Activated T-helper 1 cell treated with anti-CD3 and anti-CD28 coated beads, Interleukin-12 subunit alpha, Interleukin-12 subunit beta, Interleukin-2, Interleukin-4 antibody, amounts not matched to agents 30 ng/mL and 10 ng/mL and 1 ng/mL, durations not matched to agents 14 hours and 24 hours and 36 hours (primary cell): ENCODE results near the gene MRPL16. TPM values are rescaled to one million over a fixed set of nuclear protein-coding genes. Genes with fewer than 3 reads are reported as not detected.
"Not testable (repeated sequence)": the region's sequence is repeated elsewhere in the genome, so short reads cannot be mapped to it uniquely, and the experiment has no call there.

Experiments used
- DNase-seq: peaks from one replicate; pipeline ENCODE4 v3.0.0; 2021; ENCODE audit warnings: low spot score
- H3K27ac Mint-ChIP-seq: one replicate; pipeline ENCODE4 v1.8.0; 2021; ENCODE audit warnings: mild to moderate bottlenecking, mixed read lengths
- H3K27me3 Mint-ChIP-seq: one replicate; pipeline ENCODE4 v1.8.0; 2022; ENCODE audit warnings: mild to moderate bottlenecking, moderate library complexity, mixed read lengths; ENCODE audit not compliant: insufficient read depth
- H3K36me3 Mint-ChIP-seq: one replicate; pipeline ENCODE4 v1.8.0; 2021; ENCODE audit warnings: low read depth, mixed read lengths
- H3K4me1 Mint-ChIP-seq: one replicate; pipeline ENCODE4 v1.8.0; 2021; ENCODE audit warnings: low read depth, mixed read lengths
- H3K4me3 Mint-ChIP-seq: one replicate; pipeline ENCODE4 v1.8.0; 2021; ENCODE audit warnings: mild to moderate bottlenecking, moderate library complexity, mixed read lengths
- H3K9me3 Mint-ChIP-seq: one replicate; pipeline ENCODE4 v1.8.0; 2021; ENCODE audit warnings: mixed read lengths
- intact Hi-C: fragments of 100-400 bp; cut with micrococcal nuclease; formaldehyde crosslinking; loops from one replicate; pipeline ENCODE4 v1.15.1; 2024
- total RNA-seq: library from RNA; stranded (reverse); gene quantifications from 2 replicates; pipeline ENCODE4 v1.2.3, GENCODE V29; 2022

MRPL16 gene
- total RNA-seq, 1 donor from 2014 or later, result 88.3 TPM

- no peaks in the 10 kb centered on the region for H3K36me3 Mint-ChIP-seq
- no peak overlapping the region for H3K4me3 Mint-ChIP-seq
- no peak overlapping the region for H3K27ac Mint-ChIP-seq
- DNase-seq, result no peak
- H3K27me3 Mint-ChIP-seq, result peaks cover 4% of the 10 kb centered on the region
- H3K4me1 Mint-ChIP-seq, result no peaks in the 10 kb centered on the region
- no peaks in the 10 kb centered on the region for H3K9me3 Mint-ChIP-seq
- intact Hi-C loops, result no loop called here
These were observed 30.9 kb upstream of the MRPL16 start for GRCh38 chr11:59841514-59841913.

- intact Hi-C loops, result no loop called here
- H3K27ac Mint-ChIP-seq, result no peak overlapping the region
- no peak overlapping the region for H3K4me3 Mint-ChIP-seq
- H3K36me3 Mint-ChIP-seq, result no peaks in the 10 kb centered on the region
- no peaks in the 10 kb centered on the region for H3K9me3 Mint-ChIP-seq
- DNase-seq, result no peak
- H3K4me1 Mint-ChIP-seq, result no peaks in the 10 kb centered on the region
- peaks cover 4% of the 10 kb centered on the region for H3K27me3 Mint-ChIP-seq
These were observed 29.0 kb upstream of the MRPL16 start for GRCh38 chr11:59839615-59840014.

DNA sequence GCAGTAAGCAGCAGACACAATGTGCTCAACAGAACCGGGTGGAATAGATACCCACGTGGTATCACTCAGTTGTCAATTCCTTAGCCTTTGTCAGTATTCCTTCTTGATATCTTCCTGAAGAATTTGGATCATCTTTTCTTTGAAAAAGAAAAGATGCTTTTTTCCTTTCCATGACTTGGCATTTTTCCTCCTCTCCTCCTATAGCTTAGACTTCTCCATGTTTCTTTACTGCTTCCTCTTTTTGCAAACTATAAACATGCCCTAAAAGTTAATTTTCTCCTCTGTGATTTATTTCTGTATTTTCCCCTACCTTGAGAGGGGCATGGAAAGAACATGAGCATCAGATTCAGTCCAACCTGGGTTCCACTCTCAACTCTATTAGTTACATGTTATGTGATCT lies 23.0 kb upstream of the MRPL16 start:
- Mint-ChIP-seq H3K36me3 (no peaks in the 10 kb centered on the region), H3K27ac (no peak overlapping the region), H3K9me3 (no peaks in the 10 kb centered on the region), H3K4me3 (no peak overlapping the region), H3K27me3 (peaks cover 4% of the 10 kb centered on the region), H3K4me1 (peaks cover 6% of the 10 kb centered on the region)
- intact Hi-C loops, result no loop called here
- no peak for DNase-seq

GRCh38 chr11:59829358-59829757 lies 18.8 kb upstream of the MRPL16 start:
- no peak for DNase-seq
- intact Hi-C loops, result no loop called here
- peaks cover 6% of the 10 kb centered on the region for H3K4me1 Mint-ChIP-seq
- no peak overlapping the region for H3K27ac Mint-ChIP-seq
- no peaks in the 10 kb centered on the region for H3K36me3 Mint-ChIP-seq
- no peaks in the 10 kb centered on the region for H3K9me3 Mint-ChIP-seq
- H3K4me3 Mint-ChIP-seq, result no peak overlapping the region
- H3K27me3 Mint-ChIP-seq, result peaks cover 3% of the 10 kb centered on the region

GRCh38 chr11:59822989-59823566 lies 12.5 kb upstream of the MRPL16 start:
- H3K27ac Mint-ChIP-seq, result no peak overlapping the region
- DNase-seq, result no peak
- H3K4me1 Mint-ChIP-seq, result peaks cover 9% of the 10 kb centered on the region
- no peak overlapping the region for H3K4me3 Mint-ChIP-seq
- peaks cover 8% of the 10 kb centered on the region for H3K27me3 Mint-ChIP-seq
- H3K36me3 Mint-ChIP-seq, result no peaks in the 10 kb centered on the region
- no peaks in the 10 kb centered on the region for H3K9me3 Mint-ChIP-seq
- intact Hi-C loops, result loop anchor here (1.0 kb wide), 5 partner anchors 96 to 442 kb away; no protein-coding TSS in a partner anchor

DNA sequence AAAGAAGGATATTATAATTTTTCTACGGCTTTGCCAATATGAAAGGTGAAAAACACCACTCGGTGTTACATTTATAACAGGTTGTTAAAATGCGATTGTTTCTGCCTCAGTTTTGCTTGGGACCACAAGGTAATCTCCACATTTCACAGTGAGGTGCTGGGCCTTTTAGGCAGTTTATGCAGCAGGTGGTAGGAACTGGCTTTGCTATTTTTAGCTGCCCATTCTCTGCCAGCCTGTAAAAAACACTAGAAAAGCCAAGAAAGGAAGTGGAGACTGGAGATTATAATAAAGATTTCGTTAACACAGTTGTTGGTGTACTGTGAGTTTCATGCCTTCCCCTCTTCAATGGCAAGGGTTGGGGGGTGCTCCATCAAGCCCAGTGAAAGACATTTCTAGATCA lies 8.0 kb upstream of the MRPL16 start:
- no peak overlapping the region for H3K27ac Mint-ChIP-seq
- intact Hi-C loops, result no loop called here

DNA sequence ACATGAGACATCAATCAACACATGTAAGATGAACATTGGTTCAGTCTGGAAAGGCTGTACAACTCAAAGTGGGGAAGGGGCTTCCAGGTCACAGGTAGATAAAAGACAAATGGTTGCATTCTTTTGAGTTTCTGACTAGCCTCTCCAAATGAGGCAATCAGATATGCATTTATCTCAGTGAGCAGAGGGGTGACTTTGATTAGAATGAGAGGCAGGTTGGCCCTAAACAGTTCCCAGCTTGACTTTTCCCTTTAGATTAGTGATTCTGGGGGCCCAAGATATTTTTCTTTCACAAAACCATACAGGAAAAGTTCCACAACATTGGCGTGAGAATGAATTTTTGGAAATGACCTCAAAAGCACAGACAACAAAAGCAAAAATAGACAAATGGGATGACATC lies 5.9 kb upstream of the MRPL16 start:
- H3K27ac Mint-ChIP-seq, intact Hi-C loops, DNase-seq, H3K4me3 Mint-ChIP-seq, H3K9me3 Mint-ChIP-seq, H3K27me3 Mint-ChIP-seq, H3K36me3 Mint-ChIP-seq: not testable (repeated sequence)
- H3K4me1 Mint-ChIP-seq, result peaks cover 20% of the 10 kb centered on the region

More for the DNA sequence above, 8.0 kb upstream of the MRPL16 start:
- no peak overlapping the region for H3K4me3 Mint-ChIP-seq
- H3K9me3 Mint-ChIP-seq, result no peaks in the 10 kb centered on the region
- DNase-seq, result no peak
- H3K27me3 Mint-ChIP-seq, result peaks cover 5% of the 10 kb centered on the region
- peaks cover 2% of the 10 kb centered on the region for H3K36me3 Mint-ChIP-seq
- peaks cover 19% of the 10 kb centered on the region for H3K4me1 Mint-ChIP-seq

GRCh38 chr11:59815754-59816153 lies 5.2 kb upstream of the MRPL16 start:
- intact Hi-C loops, result no loop called here
- Mint-ChIP-seq H3K4me1 (peaks cover 27% of the 10 kb centered on the region), H3K27ac (no peak overlapping the region), H3K4me3 (no peak overlapping the region), H3K9me3 (peaks cover 6% of the 10 kb centered on the region), H3K27me3 (peaks cover 5% of the 10 kb centered on the region), H3K36me3 (peaks cover 7% of the 10 kb centered on the region)
- no peak for DNase-seq

DNA sequence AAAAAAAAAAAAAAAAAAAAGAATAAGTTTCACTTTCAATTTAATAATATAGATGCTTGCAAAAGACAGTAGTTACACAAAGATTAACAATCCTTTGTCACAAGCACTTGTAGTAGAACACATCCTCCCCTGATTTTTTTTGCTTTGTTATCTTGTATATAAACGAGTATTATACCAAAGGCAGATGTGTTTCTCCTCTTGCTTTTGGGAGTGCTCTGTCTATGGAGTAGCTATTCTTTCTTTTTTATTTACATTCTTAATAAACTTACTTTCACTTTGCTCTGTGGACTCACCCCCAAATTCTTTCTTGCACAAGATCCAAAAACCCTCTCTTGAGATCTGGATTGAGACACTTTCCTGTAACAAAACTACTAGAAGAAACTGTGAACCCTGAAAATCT lies 3.4 kb upstream of the MRPL16 start:
- no peak overlapping the region for H3K27ac Mint-ChIP-seq
- H3K4me1 Mint-ChIP-seq, result peaks cover 27% of the 10 kb centered on the region
- peaks cover 6% of the 10 kb centered on the region for H3K9me3 Mint-ChIP-seq
- no peaks in the 10 kb centered on the region for H3K27me3 Mint-ChIP-seq
- DNase-seq, result no peak
- intact Hi-C loops, result no loop called here
- H3K4me3 Mint-ChIP-seq, result no peak overlapping the region
- peaks cover 7% of the 10 kb centered on the region for H3K36me3 Mint-ChIP-seq

DNA sequence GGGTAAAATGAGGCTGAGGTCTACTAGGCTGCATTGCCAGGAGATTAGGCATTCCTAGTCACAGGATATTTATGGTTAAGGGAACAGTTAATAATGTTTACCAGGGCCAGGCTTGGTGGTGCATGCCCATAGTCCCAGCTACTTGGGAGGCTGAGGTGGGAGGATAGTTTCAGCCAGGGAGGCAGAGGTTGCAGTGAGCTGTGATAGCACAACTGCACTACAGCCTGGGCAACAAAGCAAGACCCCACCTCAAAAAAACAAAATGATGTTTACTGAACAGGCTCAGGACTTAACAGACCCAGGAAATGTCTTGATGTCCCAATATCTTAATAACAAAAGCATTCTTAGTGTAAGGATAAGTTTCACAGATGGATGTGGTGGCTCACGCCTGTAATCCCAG lies 2.8 kb upstream of the MRPL16 start:
- no peak for DNase-seq
- Mint-ChIP-seq H3K9me3 (peaks cover 6% of the 10 kb centered on the region), H3K27me3 (no peaks in the 10 kb centered on the region), H3K27ac (no peak overlapping the region), H3K4me1 (peaks cover 26% of the 10 kb centered on the region), H3K36me3 (peaks cover 11% of the 10 kb centered on the region), H3K4me3 (no peak overlapping the region)
- intact Hi-C loops, result no loop called here

DNA sequence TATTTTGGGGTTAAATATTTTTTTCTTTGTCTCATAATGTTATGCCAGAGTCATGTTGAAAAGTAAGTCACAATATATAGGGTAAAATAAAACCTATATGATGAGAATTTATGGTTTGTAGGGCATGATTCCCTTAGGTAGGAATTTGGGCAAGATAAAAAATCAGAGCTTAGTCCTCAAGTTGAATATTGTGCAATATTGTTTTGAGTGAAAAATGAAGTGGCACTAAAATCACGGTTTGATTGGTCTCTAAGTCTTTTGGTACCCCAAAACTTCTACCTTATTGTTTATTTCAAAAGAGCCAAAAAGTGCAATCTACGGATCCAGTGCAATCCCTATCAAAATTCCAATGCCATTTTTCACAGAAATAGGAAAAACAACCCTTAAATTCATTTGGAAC lies 1.6 kb upstream of the MRPL16 start:
- intact Hi-C loops, result no loop called here
- Mint-ChIP-seq H3K4me1 (peaks cover 25% of the 10 kb centered on the region), H3K9me3 (peaks cover 6% of the 10 kb centered on the region), H3K4me3 (no peak overlapping the region), H3K36me3 (peaks cover 13% of the 10 kb centered on the region), H3K27ac (no peak overlapping the region), H3K27me3 (no peaks in the 10 kb centered on the region)
- no peak for DNase-seq

GRCh38 chr11:59810911-59811259 lies 307 bp upstream of the MRPL16 start:
- peak overlapping the region; percentile 91 for H3K27ac Mint-ChIP-seq
- H3K4me1 Mint-ChIP-seq, result peaks cover 28% of the 10 kb centered on the region
- peaks cover 22% of the 10 kb centered on the region for H3K36me3 Mint-ChIP-seq
- DNase-seq, result no peak
- peak overlapping the region; percentile 96 for H3K4me3 Mint-ChIP-seq
- intact Hi-C loops, result loop anchor here (1.0 to 2.0 kb wide), 8 partner anchors 9 to 640 kb away; partner anchors contain the start of genes PATL1 and STX3
- no peaks in the 10 kb centered on the region for H3K27me3 Mint-ChIP-seq
- peaks cover 6% of the 10 kb centered on the region for H3K9me3 Mint-ChIP-seq

DNA sequence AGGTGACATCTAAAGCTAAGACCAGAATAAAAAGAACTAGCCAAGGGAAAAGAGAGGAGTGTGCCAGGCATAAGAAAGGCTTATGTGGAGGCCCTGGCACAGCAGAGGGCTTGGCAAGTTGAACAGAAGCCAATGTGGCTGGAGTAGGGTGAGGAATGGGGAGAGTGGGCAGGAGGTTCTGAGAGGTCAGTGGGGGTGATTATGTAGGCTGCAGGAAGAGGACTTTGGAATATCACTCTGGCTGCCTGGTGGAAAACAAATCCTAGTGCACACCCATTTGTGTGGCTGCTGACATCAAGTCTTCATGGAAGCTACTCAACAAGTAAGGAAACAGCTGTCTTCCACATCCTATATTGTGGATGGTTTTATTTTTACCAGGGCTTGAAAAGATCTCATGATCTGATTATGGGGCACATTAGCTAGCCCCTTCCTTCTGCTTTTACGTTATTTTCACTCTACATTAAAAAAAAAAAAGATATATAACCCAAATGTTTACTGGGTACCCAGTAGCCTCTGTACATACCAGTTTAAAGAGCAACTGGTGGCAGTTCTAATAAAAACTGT lies 3.4 kb downstream of the MRPL16 start:
- DNase-seq, result no peak
- Mint-ChIP-seq H3K27me3 (no peaks in the 10 kb centered on the region), H3K4me1 (peaks cover 30% of the 10 kb centered on the region), H3K36me3 (peaks cover 25% of the 10 kb centered on the region), H3K9me3 (peaks cover 6% of the 10 kb centered on the region), H3K4me3 (no peak overlapping the region), H3K27ac (no peak overlapping the region)
- intact Hi-C loops, result no loop called here

DNA sequence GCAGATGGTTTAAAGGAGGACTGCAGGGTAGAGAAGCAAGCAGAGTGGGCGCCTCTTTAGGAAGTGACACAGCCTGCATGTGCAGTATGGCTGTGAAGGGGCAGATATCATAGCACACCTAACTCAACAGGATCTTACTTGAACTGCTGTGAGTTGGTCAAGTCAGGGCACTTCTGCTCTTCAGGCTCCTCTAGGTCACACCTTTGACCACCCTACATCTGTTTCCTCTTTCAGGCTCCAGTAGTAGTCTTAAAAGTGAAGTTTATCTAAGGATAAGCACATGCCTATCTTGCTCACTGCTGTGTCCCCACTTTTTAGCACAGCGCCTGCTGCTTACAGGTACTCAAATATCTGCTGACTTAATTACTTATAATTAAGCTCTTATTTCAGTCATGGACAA lies 6.5 kb downstream of the MRPL16 start:
- no peak overlapping the region for H3K27ac Mint-ChIP-seq
- H3K36me3 Mint-ChIP-seq, result peaks cover 24% of the 10 kb centered on the region
- no peaks in the 10 kb centered on the region for H3K27me3 Mint-ChIP-seq
- H3K4me1 Mint-ChIP-seq, result peaks cover 30% of the 10 kb centered on the region
- intact Hi-C loops, result no loop called here
- DNase-seq, result no peak
- H3K4me3 Mint-ChIP-seq, result no peak overlapping the region
- H3K9me3 Mint-ChIP-seq, result no peaks in the 10 kb centered on the region
